HG03175 (cell line): Measurements from ENCODE around the gene DNAJB5.

Experiments
- ATAC-seq: cut with Tn5 transposase; IDR thresholded peaks from one replicate; pipeline ENCODE4 v1.9.1; 2021; ENCODE audit warnings: mild to moderate bottlenecking, moderate library complexity; ENCODE audit not compliant: unreplicated experiment

The DNAJB5 gene

GRCh38 chr9:34983209-34983608 is 6.3 kb upstream of the DNAJB5 start:
- ATAC-seq = peak; percentile 58

GRCh38 chr9:34984049-34984448 is 5.5 kb upstream of the DNAJB5 start:
- no peak for ATAC-seq

- ATAC-seq = no peak
Observed at GRCh38 chr9:34985311-34985899, 4.1 kb upstream of the DNAJB5 start.

- ATAC-seq = no peak
Observed at GRCh38 chr9:34986540-34987047, 3.0 kb upstream of the DNAJB5 start.

GRCh38 chr9:34987160-34987901 is 2.2 kb upstream of the DNAJB5 start:
- ATAC-seq = no peak

GRCh38 chr9:34988218-34989002 is 1.1 kb upstream of the DNAJB5 start:
- no peak for ATAC-seq

GRCh38 chr9:34989946-34990635 is 546 bp downstream of the DNAJB5 start:
- ATAC-seq = no peak

- ATAC-seq = no peak
Observed at GRCh38 chr9:34990908-34991606, 1.5 kb downstream of the DNAJB5 start.

GRCh38 chr9:34991607-34992375 is 2.2 kb downstream of the DNAJB5 start:
- no peak for ATAC-seq

- no peak for ATAC-seq
Observed at GRCh38 chr9:34992376-34992951, 2.9 kb downstream of the DNAJB5 start.

- ATAC-seq = no peak
Observed at GRCh38 chr9:34993502-34994259, 4.1 kb downstream of the DNAJB5 start.

GRCh38 chr9:34994260-34994899 is 4.8 kb downstream of the DNAJB5 start:
- ATAC-seq = no peak

- ATAC-seq = no peak
Observed at GRCh38 chr9:34994900-34995669, 5.5 kb downstream of the DNAJB5 start.

- no peak for ATAC-seq
Observed at GRCh38 chr9:34995670-34996060, 6.1 kb downstream of the DNAJB5 start.

- no peak for ATAC-seq
Observed at GRCh38 chr9:34996181-34996904, 6.8 kb downstream of the DNAJB5 start.

- no peak for ATAC-seq
Observed at GRCh38 chr9:34996905-34997279, 7.3 kb downstream of the DNAJB5 start.

GRCh38 chr9:34997379-34997781 is 7.8 kb downstream of the DNAJB5 start:
- no peak for ATAC-seq
